Loucy (cell line): ENCODE measurements around the gene STC2.

Experiments used
- CTCF ChIP-seq: fragments of 200-600 bp; sonication (generic); conservative IDR thresholded peaks from 2 replicates; pipeline ENCODE4 v1.5.1; 2014; ENCODE audit warnings: mild to moderate bottlenecking, antibody characterized with exemption, low read length
- EZH2phosphoT487 ChIP-seq: fragments of 200-600 bp; IDR thresholded peaks from 2 replicates; pipeline ENCODE4 v1.6.1; 2018; ENCODE audit warnings: antibody characterized with exemption, mild to moderate bottlenecking, moderate library complexity, borderline replicate concordance

- TF ChIP-seq CTCF (no peak), EZH2phosphoT487 (no peak)
Measured at GRCh38 chr5:173271419-173271818, 56.8 kb downstream of the STC2 start.
